Measurements from ENCODE around the gene DCST2.

Gene DCST2

GRCh38 chr1:154974808-154975408 lies 58.7 kb downstream of the DCST2 start:
- peak; percentile 76 for DNase-seq (ENCODE audit: low read depth)

GRCh38 chr1:154974102-154974807 lies 59.3 kb downstream of the DCST2 start, which contains the start of gene CKS1B:
Gene CKS1B (plus strand): TSS chr1:154974681. CDS start chr1:154974746, 65 bp downstream.
- peak; percentile 100 for DNase-seq (ENCODE audit: low read depth)

GRCh38 chr1:154973344-154974101 lies 60.1 kb downstream of the DCST2 start:
- peak; percentile 93 for DNase-seq (ENCODE audit: low read depth)

- peak; percentile 85 for DNase-seq (ENCODE audit: low read depth)
Observed at GRCh38 chr1:154972517-154973343, 60.9 kb downstream of the DCST2 start.

GRCh38 chr1:154972213-154972516 lies 61.4 kb downstream of the DCST2 start:
- DNase-seq (ENCODE audit: low read depth) = no peak

- DNase-seq (ENCODE audit: low read depth) = no peak
Observed at GRCh38 chr1:154971341-154971998, 62.1 kb downstream of the DCST2 start.

GRCh38 chr1:154970631-154971340 lies 62.8 kb downstream of the DCST2 start, which contains the start of gene SHC1:
Gene SHC1 (minus strand): TSS chr1:154970747. CDS start chr1:154970526, 221 bp downstream.
- peak; percentile 84 for DNase-seq (ENCODE audit: low read depth)

- no peak for DNase-seq (ENCODE audit: low read depth)
Observed at GRCh38 chr1:154969860-154970452, 63.6 kb downstream of the DCST2 start.

GRCh38 chr1:154969246-154969645 lies 64.3 kb downstream of the DCST2 start:
- DNase-seq (ENCODE audit: low read depth) = no peak

GRCh38 chr1:154968731-154969130 lies 64.8 kb downstream of the DCST2 start:
- no peak for DNase-seq (ENCODE audit: low read depth)
